HL-60 (cell line): ENCODE measurements around the gene FAM83C.

ENCODE experiments used
- DNase-seq, 2 experiments: peaks; one replicate each; pipeline ENCODE4 v3.0.0-alpha.2; 2010 to 2020; ENCODE audit warnings: low read depth in 1 of 2, low spot score in 1 of 2
- H3K27ac ChIP-seq: fragments of 250-450 bp; sonication (Bioruptor Pico); replicated peaks from 2 replicates; pipeline ENCODE4 v1.5.1; 2020; ENCODE audit warnings: mild to moderate bottlenecking, moderate library complexity
- H3K27me3 ChIP-seq: fragments of 250-450 bp; sonication (Bioruptor Pico); 2 replicates; pipeline ENCODE4 v1.5.1; 2021; ENCODE audit warnings: mild to moderate bottlenecking, moderate library complexity; ENCODE audit not compliant: insufficient read depth, poor library complexity, severe bottlenecking
- H3K4me3 ChIP-seq: replicated peaks from 2 replicates; pipeline ENCODE4 v1.5.1; 2011; ENCODE audit warnings: mild to moderate bottlenecking, control low read depth, low read length; ENCODE audit not compliant: insufficient read depth
- GABPA ChIP-seq: IDR thresholded peaks from 2 replicates; pipeline ENCODE4 v1.6.1; 2012; ENCODE audit warnings: low read depth
- POLR2AphosphoS5 ChIP-seq: IDR thresholded peaks from 2 replicates; pipeline ENCODE4 v1.6.1; 2012; ENCODE audit warnings: low read depth
- SPI1 ChIP-seq: IDR thresholded peaks from 2 replicates; pipeline ENCODE4 v1.6.1; 2012; ENCODE audit warnings: low read depth, mild to moderate bottlenecking, borderline replicate concordance
- TF ChIP-seq, protein P1 (sequence below): IDR thresholded peaks from one replicate; pipeline ENCODE4 v1.5.1; 2011; ENCODE audit warnings: low read length, control low read depth, inconsistent platforms; ENCODE audit not compliant: insufficient read depth
- TF ChIP-seq, protein P2 (sequence below): IDR thresholded peaks from 2 replicates; pipeline ENCODE4 v1.6.1; 2012; ENCODE audit warnings: low read depth; ENCODE audit not compliant: insufficient replicate concordance

FAM83C gene

DNA sequence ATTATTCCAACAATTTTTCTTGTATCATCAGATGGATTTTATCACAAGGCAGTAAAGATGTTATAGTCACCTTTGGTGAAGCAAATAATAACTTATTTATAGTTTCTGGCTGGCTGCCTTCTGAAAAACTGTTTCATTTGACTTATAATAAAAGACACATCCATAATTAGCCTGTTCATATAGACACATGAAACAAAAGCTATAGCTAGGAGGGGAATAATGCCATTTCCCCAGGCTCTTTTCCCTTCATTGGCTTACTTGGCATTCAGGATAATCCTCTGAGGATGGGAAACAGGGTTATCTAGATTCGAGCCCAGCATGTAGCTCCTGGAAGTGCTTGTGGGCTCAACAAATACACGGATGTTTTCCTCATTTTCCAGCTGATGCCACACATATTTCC, 48.2 kb downstream of the FAM83C start:
- Histone ChIP-seq H3K27ac (no peak overlapping the region), H3K27me3 (no peaks in the 10 kb centered on the region), H3K4me3 (no peak overlapping the region)
- TF ChIP-seq, protein P1, sequence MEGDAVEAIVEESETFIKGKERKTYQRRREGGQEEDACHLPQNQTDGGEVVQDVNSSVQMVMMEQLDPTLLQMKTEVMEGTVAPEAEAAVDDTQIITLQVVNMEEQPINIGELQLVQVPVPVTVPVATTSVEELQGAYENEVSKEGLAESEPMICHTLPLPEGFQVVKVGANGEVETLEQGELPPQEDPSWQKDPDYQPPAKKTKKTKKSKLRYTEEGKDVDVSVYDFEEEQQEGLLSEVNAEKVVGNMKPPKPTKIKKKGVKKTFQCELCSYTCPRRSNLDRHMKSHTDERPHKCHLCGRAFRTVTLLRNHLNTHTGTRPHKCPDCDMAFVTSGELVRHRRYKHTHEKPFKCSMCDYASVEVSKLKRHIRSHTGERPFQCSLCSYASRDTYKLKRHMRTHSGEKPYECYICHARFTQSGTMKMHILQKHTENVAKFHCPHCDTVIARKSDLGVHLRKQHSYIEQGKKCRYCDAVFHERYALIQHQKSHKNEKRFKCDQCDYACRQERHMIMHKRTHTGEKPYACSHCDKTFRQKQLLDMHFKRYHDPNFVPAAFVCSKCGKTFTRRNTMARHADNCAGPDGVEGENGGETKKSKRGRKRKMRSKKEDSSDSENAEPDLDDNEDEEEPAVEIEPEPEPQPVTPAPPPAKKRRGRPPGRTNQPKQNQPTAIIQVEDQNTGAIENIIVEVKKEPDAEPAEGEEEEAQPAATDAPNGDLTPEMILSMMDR = no peak
- TF ChIP-seq GABPA (no peak), SPI1 (no peak), POLR2AphosphoS5 (no peak)
- TF ChIP-seq, protein P2, sequence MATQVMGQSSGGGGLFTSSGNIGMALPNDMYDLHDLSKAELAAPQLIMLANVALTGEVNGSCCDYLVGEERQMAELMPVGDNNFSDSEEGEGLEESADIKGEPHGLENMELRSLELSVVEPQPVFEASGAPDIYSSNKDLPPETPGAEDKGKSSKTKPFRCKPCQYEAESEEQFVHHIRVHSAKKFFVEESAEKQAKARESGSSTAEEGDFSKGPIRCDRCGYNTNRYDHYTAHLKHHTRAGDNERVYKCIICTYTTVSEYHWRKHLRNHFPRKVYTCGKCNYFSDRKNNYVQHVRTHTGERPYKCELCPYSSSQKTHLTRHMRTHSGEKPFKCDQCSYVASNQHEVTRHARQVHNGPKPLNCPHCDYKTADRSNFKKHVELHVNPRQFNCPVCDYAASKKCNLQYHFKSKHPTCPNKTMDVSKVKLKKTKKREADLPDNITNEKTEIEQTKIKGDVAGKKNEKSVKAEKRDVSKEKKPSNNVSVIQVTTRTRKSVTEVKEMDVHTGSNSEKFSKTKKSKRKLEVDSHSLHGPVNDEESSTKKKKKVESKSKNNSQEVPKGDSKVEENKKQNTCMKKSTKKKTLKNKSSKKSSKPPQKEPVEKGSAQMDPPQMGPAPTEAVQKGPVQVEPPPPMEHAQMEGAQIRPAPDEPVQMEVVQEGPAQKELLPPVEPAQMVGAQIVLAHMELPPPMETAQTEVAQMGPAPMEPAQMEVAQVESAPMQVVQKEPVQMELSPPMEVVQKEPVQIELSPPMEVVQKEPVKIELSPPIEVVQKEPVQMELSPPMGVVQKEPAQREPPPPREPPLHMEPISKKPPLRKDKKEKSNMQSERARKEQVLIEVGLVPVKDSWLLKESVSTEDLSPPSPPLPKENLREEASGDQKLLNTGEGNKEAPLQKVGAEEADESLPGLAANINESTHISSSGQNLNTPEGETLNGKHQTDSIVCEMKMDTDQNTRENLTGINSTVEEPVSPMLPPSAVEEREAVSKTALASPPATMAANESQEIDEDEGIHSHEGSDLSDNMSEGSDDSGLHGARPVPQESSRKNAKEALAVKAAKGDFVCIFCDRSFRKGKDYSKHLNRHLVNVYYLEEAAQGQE = no peak
- DNase-seq = no peak

DNA sequence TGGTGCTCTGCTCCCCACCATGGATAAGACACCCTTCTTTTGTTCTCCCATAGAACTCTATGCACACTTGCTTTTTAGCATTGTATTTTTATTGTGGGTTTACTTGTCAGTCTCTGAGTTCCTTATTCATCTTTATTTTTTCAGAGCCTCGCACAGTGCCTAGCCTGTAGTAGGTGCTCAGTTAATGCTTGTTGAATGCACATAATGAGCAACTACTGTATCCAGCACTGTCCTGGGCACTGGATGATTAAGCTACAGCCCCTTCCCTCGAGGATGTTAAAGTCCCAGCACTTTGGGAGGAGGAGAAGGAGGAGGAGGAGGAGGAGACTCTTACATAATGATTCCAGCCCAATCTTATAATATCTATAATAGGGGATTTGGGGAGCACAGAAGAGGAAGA, 48.9 kb downstream of the FAM83C start:
- Histone ChIP-seq H3K4me3 (no peak overlapping the region), H3K27ac (no peak overlapping the region), H3K27me3 (no peaks in the 10 kb centered on the region)
- no peak for DNase-seq
- TF ChIP-seq SPI1 (no peak), POLR2AphosphoS5 (no peak), GABPA (no peak)
- TF ChIP-seq, protein P1 = no peak
- TF ChIP-seq, protein P2 = no peak

DNA sequence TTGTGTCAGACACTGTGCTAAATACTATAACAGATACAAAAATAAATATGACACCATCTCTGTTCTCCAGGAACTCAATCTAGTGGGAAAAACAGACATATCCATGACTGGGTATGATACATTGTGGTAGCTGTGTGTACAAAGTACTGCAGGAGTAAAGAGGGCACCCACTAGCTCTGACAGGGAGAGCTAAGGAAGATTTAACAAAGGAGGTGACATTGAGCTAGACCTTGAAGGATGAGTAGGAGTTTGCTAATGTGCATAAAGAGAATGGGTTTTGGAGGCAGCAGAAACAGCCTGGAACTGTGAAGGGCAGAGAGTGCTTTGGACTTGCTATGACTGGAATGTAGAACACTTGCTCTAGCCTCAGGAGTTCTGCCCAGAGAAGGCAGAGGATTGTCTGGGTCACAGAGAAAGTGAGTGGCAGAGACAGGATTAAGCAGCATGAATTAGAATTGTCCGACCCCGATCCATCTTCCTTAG, 51.4 kb downstream of the FAM83C start:
- H3K27ac ChIP-seq = no peak overlapping the region
- H3K4me3 ChIP-seq = no peak overlapping the region
- TF ChIP-seq, protein P1 = no peak
- TF ChIP-seq GABPA = no peak
- TF ChIP-seq SPI1 = no peak
- TF ChIP-seq, protein P2 = no peak
- TF ChIP-seq POLR2AphosphoS5 = no peak
- H3K27me3 ChIP-seq = no peaks in the 10 kb centered on the region
- DNase-seq = no peak
